Left ventricle myocardium inferior (tissue), 1 donor: ENCODE measurements around the gene SRP68. TPM values are rescaled to one million over a fixed set of nuclear protein-coding genes. Genes with fewer than 3 reads are reported as not detected.

Experiments
- DNase-seq: peaks from one replicate; pipeline ENCODE4 v3.0.0-alpha.2; 2020
- H3K27ac ChIP-seq: fragments of 200-600 bp; replicated peaks from 2 replicates; pipeline ENCODE4 v1.8.0; 2021
- H3K27me3 ChIP-seq: fragments of 200-600 bp; 2 replicates; pipeline ENCODE4 v1.8.0; 2021; ENCODE audit warnings: low read depth
- H3K36me3 ChIP-seq: fragments of 200-600 bp; 2 replicates; pipeline ENCODE4 v1.8.0; 2021
- H3K4me1 ChIP-seq: fragments of 200-600 bp; 2 replicates; pipeline ENCODE4 v1.8.0; 2021
- H3K4me3 ChIP-seq: fragments of 200-600 bp; 2 replicates; pipeline ENCODE4 v1.8.0; 2021; ENCODE audit warnings: mild to moderate bottlenecking, moderate library complexity
- H3K9me3 ChIP-seq: fragments of 200-600 bp; replicated peaks from 2 replicates; pipeline ENCODE4 v1.8.0; 2021
- intact Hi-C: fragments of 100-400 bp; cut with micrococcal nuclease; formaldehyde crosslinking; loops from one replicate; pipeline ENCODE4 v1.11.0; 2022
- total RNA-seq: library from RNA; stranded (reverse); fragmentation: NEBNext Ultra II Directional; extraction: Animal tissue kit (Norgen Biotek cat#: 25700); gene quantifications from one replicate; pipeline ENCODE4 v1.2.1, GENCODE V29; 2021
- TF ChIP-seq, protein P1 (sequence below): fragments of 200-600 bp; IDR thresholded peaks from 2 replicates; pipeline ENCODE4 v1.8.0; 2021; ENCODE audit warnings: antibody characterized with exemption, mild to moderate bottlenecking, borderline replicate concordance
- donor health status: DM: no; HTN: yes; CAD: no; lungs with severe emphysema.

SRP68 gene
- total RNA-seq, 1 donor from 2014 or later, result 57.4 TPM

GRCh38 chr17:76033139-76033538, 39.2 kb downstream of the SRP68 start:
- DNase-seq, result no peak
- H3K27me3 ChIP-seq, result no peaks in the 10 kb centered on the region
- no peak overlapping the region for H3K4me3 ChIP-seq
- peaks cover 15% of the 10 kb centered on the region for H3K4me1 ChIP-seq
- no peak overlapping the region for H3K27ac ChIP-seq
- TF ChIP-seq, protein P1, sequence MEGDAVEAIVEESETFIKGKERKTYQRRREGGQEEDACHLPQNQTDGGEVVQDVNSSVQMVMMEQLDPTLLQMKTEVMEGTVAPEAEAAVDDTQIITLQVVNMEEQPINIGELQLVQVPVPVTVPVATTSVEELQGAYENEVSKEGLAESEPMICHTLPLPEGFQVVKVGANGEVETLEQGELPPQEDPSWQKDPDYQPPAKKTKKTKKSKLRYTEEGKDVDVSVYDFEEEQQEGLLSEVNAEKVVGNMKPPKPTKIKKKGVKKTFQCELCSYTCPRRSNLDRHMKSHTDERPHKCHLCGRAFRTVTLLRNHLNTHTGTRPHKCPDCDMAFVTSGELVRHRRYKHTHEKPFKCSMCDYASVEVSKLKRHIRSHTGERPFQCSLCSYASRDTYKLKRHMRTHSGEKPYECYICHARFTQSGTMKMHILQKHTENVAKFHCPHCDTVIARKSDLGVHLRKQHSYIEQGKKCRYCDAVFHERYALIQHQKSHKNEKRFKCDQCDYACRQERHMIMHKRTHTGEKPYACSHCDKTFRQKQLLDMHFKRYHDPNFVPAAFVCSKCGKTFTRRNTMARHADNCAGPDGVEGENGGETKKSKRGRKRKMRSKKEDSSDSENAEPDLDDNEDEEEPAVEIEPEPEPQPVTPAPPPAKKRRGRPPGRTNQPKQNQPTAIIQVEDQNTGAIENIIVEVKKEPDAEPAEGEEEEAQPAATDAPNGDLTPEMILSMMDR, result no peak
- intact Hi-C loops, result no loop called here
- H3K36me3 ChIP-seq, result peaks cover 5% of the 10 kb centered on the region
- no peaks in the 10 kb centered on the region for H3K9me3 ChIP-seq

GRCh38 chr17:76032780-76033108, 39.6 kb downstream of the SRP68 start:
- Histone ChIP-seq H3K27ac (no peak overlapping the region), H3K4me3 (no peak overlapping the region), H3K36me3 (peaks cover 1% of the 10 kb centered on the region), H3K27me3 (no peaks in the 10 kb centered on the region), H3K4me1 (peaks cover 15% of the 10 kb centered on the region), H3K9me3 (no peaks in the 10 kb centered on the region)
- no peak for DNase-seq
- TF ChIP-seq, protein P1, result no peak
- intact Hi-C loops, result no loop called here

DNA sequence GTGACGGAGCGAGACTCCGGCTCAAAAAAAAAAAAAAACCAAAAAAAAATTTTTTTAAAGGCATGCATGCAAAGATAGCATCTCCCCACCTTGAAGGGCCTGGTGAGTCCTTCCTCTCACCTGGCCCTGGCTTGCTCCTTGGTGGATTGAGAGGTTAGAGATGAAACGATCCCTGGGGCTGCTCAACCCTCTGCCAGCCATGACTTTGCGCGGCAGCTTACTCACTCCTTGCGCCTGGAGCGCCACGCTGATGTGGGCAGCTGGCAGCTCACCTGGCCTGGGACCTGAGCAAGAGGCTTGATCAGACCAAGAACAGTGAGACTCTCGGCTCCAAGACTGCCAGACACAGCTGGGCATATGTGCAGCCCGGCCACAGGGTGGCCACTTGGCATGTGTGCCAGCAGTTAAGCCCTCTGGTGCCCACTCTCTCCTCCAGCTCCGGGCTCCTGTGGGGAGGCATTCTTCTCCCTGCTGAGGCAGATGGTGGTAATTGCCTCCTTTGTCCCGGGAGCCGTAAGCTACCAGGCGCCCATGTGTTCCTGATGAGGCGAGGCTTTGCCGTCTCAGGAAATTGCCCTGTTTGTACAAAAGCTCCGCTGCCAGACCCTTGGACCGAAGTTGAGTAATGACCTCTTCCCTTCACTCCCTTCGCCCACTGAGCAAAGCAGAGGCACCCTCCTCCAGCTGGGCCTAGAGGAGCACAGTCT, 40.1 kb downstream of the SRP68 start:
- no peak for DNase-seq
- no peaks in the 10 kb centered on the region for H3K36me3 ChIP-seq
- no peak overlapping the region for H3K27ac ChIP-seq
- intact Hi-C loops, result no loop called here
- TF ChIP-seq, protein P1, result no peak
- no peaks in the 10 kb centered on the region for H3K27me3 ChIP-seq
- peaks cover 15% of the 10 kb centered on the region for H3K4me1 ChIP-seq
- no peak overlapping the region for H3K4me3 ChIP-seq
- no peaks in the 10 kb centered on the region for H3K9me3 ChIP-seq

DNA sequence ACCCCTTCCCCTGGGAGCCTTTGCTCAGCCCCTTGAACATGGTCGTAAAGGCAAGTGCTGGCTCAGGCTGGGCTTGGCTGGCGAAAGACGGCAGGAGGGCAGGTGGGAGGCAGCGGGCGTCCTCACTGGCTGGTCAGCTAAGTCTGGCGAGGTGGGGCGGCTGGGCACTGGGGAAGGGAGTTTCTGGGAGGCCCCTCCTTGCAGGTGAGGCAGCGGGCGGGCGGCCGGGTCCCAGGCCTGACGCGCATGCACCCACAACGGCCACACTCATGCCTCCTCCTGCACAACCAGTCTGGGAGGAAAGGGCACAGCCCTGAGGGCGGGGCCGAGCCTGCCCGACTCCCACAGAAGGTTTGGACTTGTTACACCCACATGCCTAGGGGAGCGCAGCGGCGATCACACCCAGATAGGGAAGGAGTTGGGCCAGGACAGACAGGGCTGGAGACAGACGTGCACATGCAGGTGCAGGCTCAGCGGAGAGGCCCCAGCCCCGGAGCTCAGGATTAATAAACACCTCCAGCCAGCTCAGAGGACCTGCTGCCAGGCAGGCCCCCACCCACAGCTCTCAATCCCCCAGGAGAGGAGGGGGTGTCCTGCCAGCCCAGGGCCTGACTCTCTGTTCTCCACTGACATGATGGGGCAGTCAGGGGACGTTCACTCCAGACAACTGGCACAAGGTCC, 45.0 kb downstream of the SRP68 start, which contains the start of gene EVPL:
Gene EVPL (minus strand): TSS at position 148 of the 681 bp plus-strand sequence. CDS start 108 bp downstream, at position 40.
- H3K4me1 ChIP-seq, result peaks cover 9% of the 10 kb centered on the region
- no peak for DNase-seq
- no peak within 1 kb of the TSS for H3K4me3 ChIP-seq
- no peaks in the 10 kb centered on the region for H3K36me3 ChIP-seq
- no peaks in the 10 kb centered on the region for H3K9me3 ChIP-seq
- peaks cover 4% of the 10 kb centered on the region for H3K27me3 ChIP-seq
- intact Hi-C loops, result no loop called here
- TF ChIP-seq, protein P1, result no peak
- no peak within 1 kb of the TSS for H3K27ac ChIP-seq

DNA sequence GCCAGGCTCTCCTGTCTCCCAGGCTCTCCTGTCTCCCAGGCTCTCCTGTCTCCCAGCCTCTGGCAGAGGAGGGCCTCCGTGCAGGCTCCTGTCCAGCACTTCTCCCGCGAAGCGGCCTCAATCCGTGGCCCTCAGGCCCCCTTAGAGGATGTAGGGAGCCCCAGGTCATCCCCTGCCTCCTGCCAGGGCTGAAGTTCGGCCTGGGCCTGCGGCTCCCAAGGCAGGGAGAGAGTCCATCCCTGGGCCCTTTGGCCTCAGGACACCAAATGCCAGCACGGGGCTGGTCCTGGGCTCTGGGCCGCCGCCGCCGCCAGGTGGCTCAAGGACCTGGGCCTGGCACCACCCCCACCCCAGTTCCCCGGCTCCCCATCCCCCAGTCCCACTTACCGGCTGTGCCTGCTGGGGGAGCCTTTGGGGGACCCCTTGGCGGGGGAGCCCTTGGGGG, 45.6 kb downstream of the SRP68 start:
- Histone ChIP-seq H3K4me3 (no peak overlapping the region), H3K27me3 (peaks cover 10% of the 10 kb centered on the region), H3K27ac (no peak overlapping the region), H3K4me1 (peaks cover 9% of the 10 kb centered on the region), H3K36me3 (no peaks in the 10 kb centered on the region), H3K9me3 (no peaks in the 10 kb centered on the region)
- intact Hi-C loops, result no loop called here
- TF ChIP-seq, protein P1, result no peak
- no peak for DNase-seq
